HG03575 (cell line): ENCODE results near the gene LCE1D.

Experiments
- ATAC-seq: cut with Tn5 transposase; IDR thresholded peaks from one replicate; pipeline ENCODE4 v1.9.1; 2021; ENCODE audit not compliant: unreplicated experiment, insufficient number of reproducible peaks, low FRiP score; ENCODE audit errors: extremely low read depth

Gene LCE1D

DNA sequence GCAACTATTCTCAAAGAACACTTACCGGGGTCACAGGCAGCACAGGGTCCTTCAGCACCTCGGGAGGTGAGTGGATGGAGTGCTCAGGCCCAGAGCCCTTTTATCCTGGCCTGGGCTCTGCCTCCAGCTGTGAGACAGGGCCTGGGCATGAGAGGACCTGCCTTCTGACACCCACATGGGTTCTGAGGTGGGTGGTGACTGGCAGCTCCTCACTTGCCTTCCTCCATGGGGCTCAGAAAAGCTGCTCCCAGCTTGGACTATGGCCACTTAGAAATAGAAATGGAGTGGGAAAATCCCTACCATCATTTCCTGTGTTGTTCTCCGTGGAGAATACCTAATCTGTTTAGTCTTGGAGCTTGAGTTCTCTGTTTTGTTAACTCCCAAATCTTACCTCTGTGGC, 10.1 kb downstream of the LCE1D start, which contains the start of gene LCE1C:
Gene LCE1C, minus strand, starts transcription at position 76 of the 400 bp plus-strand sequence. CDS start 1,173 bp downstream, outside the sequence.
- no peak for ATAC-seq

DNA sequence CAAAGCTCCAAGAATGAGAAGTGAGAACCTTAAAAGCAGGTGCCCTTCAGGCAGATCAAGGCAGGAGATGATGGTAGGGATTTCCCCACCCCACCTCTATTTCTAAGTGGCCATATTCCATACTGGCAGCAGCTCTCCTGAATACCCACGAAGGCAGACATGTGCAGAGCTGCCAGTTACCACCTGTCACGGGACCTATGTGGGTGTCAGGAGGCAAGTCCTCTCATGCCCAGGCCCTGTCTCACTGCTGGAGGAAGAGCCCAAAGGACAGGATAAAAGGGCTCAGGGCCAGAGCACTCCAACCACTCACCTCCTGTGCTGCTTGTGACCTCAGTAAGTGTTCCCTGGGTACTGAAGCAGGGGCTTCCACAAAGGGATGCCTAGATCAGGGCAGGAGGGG, 14.5 kb downstream of the LCE1D start:
- ATAC-seq = no peak

GRCh38 chr1:152811671-152812070, 15.2 kb downstream of the LCE1D start, which contains the start of gene LCE1B:
Gene LCE1B (plus strand): TSS chr1:152811971. CDS start chr1:152812447, 476 bp downstream.
- ATAC-seq = no peak

DNA sequence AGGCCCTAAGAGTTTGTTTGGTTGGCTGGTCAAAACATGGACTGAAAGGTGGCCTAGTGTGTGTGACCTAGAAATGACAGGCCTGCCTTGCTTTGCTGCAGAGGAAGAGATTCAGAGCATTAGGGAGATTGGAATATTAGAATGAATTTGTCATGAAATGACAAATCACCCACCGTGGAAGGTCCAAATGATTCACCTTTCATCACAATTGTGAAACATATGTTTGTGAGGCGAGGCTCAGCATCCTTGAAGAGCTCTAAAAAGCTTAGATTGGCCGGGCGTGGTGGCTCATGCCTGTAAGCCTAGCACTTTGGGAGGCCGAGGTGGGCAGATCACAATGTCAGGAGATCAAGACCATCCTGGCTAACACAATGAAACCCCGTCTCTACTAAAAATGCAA, 20.8 kb downstream of the LCE1D start:
- ATAC-seq = no peak

GRCh38 chr1:152823294-152823693, 26.8 kb downstream of the LCE1D start:
- no peak for ATAC-seq

GRCh38 chr1:152824964-152825363, 28.4 kb downstream of the LCE1D start:
- ATAC-seq = no peak

GRCh38 chr1:152827173-152827572, 30.7 kb downstream of the LCE1D start, which contains the start of gene LCE1A:
Gene LCE1A (plus strand): TSS chr1:152827473. CDS start chr1:152827473, 0 bp downstream.
- ATAC-seq = no peak

DNA sequence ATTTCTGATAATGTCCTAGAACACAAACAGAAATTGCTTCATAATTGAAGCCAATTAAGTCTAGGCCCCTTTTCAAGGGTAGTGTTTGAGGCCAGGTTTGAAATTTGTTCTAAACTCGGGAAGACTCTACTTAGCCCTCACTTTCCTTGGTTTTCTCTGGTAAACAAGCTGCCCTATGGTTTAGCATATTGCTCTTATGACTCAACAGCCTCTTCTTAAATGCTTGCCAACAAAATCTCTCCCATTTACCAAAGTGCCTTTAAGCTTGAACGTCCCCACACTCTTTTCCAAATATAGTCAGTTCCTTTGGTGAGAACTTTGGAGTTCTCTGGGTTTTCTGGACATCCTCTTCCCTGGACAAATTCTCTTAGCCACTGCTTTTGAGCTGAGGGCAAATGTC, 40.3 kb downstream of the LCE1D start:
- ATAC-seq = no peak

DNA sequence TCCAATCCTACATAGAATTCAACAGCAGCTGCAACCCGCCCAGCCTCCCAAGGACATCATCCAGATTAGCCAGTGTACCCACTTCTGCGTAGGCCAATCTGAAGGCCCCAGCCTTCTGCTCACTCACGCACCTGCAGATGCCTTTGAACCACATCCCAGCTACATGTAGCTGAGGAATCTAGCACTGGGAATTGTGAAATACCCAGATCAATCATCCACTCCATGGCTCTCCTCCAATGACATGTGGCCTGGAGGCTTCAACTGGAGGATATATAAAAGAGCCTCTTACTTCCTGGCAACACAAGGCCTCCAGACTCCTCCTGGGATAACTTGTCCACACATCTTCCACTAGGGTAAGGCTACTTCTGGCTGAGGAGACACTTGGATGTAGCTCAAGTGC, 46.0 kb downstream of the LCE1D start, which contains the start of gene LCE6A:
Gene LCE6A, plus strand, starts transcription at position 301 of the 400 bp plus-strand sequence. CDS start 665 bp downstream, outside the sequence.
- no peak for ATAC-seq
